Stimulated activated CD8-positive, alpha-beta memory T cell treated with anti-CD3 and anti-CD28 coated beads, Interleukin-15, amount 100 ng/mL, for 48 hours (primary cell): ENCODE data around the gene SORCS2.

ENCODE experiments used
- DNase-seq, 2 donors: peaks; one replicate each; pipeline ENCODE4 v3.0.0-alpha.2; 2020; ENCODE audit warnings: low read depth in 2 of 2

Gene SORCS2

DNA sequence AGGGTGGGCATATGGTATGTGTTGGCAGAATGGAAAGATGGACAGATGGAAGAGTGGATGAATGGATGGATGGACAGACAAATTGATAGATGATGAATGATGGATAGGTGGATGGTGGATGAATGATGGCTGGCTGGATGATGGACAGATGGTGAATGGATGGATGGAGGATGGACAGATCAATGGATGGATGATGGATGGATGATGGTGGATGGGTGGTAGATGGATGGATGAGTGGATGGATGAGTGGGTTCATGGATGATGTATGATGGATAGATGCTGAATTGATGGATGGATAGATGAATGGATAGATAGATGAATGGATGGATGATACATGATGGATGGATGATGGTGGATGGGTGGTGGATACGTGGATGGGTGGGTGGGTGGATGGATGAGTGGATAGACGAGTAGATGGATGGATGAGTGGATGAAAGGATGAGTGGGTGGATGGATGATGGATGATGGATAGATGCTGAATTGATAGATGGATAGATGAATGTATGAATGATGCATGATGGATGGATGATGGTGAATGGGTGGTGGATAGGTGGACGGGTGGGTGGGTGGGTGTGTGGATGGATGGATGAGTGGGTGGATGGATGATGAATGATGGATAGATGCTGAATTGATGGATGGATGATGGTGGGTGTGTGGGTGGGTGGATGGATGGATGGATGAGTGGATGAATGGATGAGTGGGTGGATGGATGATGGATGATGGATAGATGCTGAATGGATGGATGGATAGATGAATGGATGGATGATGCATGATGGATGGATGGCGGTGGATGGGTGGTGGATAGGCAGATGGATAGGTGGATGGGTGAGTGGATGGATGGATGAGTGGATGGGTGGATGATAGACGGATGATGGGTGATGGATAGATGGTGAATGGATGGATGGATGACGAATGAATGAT, 497.7 kb downstream of the SORCS2 start:
- DNase-seq: no peak

DNA sequence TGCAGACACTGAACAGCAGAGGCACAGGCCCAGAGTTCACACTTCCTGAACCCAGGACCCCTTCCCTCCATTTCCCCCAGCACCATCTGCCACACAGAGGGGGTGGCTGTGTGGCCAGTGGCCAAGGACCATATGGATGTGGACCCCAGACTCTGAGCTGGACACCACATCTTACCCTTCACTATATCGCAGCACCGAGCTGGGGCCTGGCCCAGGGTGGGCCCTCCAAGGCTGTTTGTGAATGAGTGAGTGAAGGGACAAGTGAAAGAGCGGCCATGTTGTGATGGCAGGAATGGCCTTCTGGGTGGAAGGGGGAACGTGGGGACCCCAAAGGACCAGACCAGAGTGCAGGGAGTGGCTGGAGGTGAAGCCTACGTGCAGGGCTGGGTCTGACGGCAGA, 498.7 kb downstream of the SORCS2 start:
- no peak for DNase-seq

DNA sequence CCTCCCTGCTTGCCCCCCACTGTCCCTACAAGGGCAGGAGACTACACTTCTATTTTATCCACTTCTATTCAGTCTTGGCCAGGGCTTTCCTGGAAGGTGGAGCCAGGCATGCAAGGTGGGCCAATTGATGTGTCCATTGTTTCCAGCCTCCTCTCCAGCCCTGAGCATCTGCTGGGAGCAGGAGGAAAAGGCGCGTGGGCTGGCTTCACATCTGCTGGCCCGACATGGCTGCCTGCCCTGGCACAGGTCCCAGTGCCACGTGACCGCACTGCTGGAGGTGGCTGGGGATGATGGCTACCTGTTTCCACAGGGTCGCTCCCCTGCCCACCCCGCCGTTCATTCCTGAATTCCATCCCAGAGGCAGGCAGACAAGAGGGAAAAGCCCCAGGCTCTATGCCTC, 499.6 kb downstream of the SORCS2 start:
- DNase-seq: no peak

DNA sequence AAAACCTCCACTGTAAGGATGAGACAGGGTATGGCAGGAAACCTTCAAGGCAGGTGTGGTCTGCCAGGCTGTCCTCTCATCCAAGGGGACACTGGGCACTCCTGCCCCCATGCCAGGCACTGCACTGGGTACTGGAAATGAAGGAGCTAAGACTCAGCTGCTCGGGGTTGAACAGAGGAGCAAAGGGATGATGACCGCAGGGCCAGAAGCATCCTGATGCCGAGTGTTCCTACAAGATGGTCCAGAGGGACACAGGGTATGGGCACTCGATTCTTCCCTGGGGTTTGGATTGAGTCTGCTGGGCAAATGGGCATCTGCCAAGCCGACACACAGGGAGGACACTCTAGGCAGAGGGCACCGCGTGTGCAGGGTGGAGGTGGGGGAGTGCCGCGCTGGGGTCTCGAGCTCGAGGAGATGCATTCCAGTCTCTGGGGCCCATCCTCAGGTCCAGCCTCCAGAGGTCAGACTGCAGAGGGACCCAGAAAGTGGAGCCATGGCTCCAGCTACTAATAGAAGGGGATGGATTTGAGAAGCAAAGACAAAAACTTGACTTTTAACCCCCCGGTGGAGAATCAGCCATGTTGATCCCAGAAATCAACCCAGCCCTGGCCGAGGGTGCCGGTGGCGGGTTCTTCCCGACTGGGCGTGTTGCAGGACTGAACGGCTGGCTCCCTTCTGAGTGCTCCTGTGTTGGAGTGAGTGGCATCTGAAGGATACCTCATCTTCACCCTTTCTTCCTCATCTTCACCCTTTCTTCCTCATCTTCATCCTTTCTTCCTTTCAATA, 500.3 kb downstream of the SORCS2 start:
- no peak for DNase-seq

DNA sequence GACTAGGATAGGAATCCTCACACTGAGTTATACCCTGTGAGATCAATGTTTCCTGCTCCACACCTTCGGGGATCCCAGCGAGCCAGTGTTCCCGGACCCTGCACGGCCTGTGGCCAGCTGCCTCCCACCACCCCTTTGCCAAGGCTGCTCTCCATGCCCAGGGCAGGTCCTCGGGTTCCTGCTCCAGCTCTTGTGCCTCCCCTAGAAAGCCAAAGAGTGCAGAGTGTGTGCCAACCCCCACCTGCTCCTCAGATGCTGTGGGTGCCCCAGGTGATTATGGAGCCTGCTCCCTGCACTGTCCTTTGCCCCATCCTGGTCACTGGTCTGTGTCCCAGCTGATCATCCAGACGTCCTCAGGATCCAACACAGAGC, 500.9 kb downstream of the SORCS2 start:
- no peak for DNase-seq

DNA sequence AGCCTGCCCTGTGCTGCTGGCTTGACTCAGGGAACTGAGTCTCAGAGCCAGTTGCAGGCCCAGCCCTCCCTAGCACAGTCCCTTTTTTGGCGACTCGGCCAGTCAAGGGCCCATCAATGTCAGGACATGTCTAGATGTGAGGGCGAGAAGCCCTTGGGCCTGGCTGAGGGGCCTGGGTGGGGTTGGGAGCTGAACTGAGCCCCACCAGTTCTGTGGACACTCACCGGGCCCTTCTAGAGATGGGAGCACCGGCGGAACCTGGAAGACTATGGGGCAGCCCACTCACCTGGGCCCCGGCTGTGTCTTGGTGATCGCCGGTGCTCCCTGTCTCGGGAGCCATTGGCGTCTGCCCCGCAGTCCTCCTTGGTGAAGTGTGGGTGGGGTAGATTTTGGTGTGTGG, 501.4 kb downstream of the SORCS2 start:
- DNase-seq: no peak

DNA sequence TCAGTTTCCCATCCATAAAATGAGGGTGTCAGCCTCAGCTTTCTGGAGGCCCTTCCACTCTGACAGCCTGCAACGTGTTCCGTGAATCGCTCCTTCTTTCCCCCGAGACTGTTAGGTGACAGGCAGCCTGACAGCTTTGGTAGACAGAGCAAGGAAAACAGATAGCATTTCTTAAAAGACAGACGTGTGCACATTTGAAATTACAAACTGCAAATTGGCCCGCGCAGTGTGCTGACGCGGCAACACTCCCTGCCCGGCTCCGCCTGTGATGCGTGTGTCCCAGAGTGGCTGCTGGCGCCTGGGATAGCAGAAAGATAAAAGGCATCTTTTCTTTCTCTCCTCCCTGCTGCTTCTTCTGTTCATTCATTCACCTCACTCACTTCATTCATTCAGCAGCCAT, 502.0 kb downstream of the SORCS2 start:
- DNase-seq: no peak

DNA sequence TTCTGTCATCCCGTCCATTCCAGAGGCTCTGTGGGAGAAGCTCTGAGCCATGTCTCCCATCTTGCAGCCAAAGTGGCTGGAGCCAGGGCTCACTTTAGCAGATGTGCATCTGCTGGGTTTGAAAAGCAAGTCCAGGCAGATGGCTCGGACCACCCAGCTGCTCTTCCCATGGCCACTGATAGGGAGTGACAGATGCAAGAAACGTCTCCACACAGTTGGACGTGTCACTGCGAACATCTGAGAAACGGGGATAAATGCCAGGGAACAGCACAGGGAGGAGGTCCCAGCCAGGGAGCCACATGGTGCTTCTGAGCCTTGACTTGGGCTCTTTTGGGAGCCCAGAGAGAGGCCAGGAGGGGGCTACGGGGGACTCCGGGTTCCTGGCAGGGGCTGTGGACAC, 505.0 kb downstream of the SORCS2 start:
- DNase-seq: no peak

DNA sequence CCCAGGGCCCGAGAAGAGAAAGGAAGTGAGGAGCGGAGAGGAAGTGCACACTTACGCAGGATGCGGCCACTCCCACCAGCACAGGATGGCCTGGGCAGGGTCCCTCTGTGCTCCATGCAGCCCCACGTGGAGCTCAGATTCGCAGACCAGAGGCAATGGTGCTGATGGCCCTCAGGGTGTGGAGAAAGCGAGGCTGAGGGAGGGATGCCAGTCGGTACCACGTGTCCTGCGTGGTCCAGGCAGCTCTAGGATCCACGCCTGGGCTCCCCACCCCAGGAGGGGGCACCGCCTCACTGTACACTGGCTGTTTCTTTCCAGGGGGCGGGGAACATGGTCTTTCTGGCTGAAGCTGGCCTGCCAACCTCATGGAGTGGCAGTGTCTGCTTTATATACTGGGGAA, 505.5 kb downstream of the SORCS2 start:
- DNase-seq: no peak

DNA sequence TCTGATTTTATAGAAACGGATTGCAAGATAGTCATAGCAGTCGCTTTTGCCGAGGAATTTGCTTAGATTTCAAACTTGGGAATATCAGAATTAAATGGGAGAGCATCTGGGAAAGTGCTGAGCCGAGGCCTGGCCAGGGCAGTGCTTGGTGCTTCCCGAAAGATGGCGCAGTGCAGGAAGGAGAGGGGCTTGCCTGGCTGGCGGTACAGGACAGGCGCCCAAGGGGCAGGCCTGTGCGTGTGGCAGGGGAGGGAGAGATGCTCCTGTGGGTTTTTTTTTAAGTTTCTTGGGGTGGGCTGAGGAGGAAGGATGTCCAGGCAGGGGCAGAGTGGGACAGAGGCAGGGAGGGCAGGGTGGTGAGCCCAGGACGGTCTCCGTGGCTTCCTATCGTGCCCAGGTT, 506.2 kb downstream of the SORCS2 start:
- DNase-seq: no peak

DNA sequence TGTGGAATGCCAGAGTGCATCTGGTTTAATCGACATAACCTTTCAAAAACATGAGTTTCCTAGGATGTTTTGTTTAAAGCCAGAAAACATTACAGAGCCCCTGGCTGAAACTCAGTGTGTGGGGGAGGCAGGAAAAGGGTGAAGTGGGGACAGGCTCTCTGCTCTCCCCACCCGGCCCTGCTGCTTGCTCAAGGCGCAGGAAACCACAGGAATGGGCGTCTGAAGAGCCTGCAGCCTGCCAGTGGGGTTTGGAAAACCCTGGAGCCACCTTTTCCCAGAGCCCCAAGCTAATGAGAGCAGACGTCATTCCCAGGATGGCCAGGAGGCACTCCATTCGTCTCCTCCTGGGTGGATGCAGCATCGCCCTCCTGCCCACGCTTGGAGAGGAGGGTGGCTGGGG, 506.7 kb downstream of the SORCS2 start:
- no peak for DNase-seq

DNA sequence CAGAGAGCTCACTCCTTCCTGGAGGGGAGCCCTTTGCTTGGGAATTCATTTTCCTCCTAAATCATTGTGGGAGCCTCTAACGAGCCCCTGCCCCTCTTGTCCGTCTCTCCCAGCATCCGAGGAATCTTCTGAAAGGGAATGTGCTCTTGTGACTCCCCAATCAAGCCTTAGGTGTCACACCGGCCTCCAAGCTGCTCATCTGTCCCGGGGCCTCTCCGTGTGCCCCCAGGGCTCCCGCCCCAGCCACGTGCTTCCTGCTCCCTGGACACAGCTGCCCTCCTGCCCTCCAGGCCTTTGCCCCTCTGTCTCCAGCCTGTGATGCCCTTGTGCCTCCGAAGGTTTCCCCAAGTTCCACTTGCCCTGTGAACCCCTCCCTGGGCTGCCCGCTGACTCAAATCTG, 507.5 kb downstream of the SORCS2 start:
- no peak for DNase-seq

DNA sequence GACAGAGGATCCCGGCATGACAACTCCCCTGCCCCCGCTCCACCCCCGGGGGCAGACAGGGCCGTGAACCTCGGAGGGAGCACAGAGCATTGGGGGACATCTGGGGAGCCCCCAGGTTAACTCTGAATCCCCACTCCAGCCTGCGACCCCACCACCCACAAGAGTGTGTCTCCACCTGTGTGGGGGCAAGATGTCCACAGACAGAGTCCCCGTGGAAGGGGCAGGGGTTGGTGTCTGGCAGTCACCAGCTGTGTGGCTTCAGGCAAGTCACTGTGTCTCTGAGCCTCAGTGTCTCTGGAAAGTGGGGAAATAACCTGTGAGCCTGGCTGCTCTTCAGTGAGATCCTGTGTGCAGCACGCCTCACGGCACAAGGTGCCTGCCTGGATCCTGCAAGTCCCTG, 508.3 kb downstream of the SORCS2 start:
- DNase-seq: no peak

DNA sequence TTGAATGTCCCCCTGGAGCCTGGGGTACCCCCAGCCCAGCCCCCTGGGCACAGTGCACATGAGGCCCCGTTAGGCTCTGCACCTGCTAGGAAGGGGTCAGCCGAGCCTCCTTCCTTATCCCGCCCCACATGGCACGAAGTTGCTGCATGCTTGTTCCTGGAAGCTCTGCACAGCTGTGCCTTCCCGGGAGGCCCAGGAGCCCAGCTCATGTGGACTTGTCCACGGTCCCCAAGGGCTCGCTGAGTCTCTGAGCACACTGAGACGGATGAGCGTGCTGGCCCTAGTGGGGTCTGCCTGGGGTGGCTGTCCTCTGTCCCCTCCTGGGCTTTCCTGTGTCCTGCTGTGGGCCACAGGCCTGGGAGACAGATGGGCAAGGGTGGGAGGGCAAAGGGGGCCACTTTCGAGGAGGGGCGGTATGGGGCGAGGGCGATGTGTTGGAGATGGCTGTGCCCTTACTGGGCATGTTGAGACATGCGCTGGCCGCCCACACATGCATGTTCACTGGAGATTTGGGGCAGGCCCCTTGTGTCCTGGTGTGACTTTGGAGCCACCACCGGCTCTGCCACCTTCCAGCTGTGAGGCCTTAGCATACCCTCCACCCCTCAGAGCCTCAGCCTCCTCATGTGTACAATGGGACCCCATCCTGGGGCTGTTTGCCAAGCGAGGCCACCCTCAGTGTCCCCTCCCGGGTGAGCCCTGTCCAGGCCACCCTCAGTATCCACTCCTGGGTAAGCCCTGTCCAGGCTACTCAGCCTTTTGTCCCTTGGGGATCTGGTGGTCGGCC, 509.7 kb downstream of the SORCS2 start:
- DNase-seq: no peak

DNA sequence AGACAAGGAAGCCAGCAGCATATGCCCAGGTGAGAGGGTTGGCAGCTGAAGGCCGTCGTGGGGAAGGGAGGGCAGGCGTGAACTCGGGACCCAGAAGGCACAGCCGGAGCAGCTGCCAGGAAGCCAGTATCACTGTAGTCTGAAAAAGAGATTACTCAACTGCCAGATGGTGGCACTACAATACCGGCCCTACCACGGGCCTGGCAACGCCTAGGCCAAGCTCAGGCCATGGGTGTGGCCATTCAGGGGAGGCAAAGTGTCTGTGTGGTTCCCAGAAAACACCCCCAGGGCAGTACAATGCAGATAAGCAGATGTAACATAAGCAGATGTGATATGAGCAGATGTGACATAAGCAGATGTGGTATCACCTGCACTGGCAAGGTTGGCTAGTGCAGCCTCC, 511.4 kb downstream of the SORCS2 start:
- DNase-seq: no peak

DNA sequence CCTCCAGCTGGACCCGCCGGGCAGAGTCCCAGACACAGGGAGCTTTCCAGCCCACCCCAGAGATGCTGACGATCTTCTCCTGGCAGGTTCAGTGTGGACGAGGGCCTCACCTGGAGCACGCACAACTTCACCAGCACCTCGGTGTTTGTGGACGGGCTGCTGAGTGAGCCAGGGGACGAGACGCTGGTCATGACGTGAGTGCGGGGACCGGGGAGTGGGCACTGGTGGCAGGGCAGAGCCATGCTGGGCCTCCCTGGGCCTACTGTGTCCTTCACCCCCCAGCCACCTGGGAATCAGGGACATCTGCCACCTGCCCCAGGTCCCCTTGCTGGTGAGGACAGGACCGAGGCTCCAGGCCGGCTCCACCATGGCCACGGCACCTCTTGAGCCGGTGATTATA, 511.8 kb downstream of the SORCS2 start:
- no peak for DNase-seq

DNA sequence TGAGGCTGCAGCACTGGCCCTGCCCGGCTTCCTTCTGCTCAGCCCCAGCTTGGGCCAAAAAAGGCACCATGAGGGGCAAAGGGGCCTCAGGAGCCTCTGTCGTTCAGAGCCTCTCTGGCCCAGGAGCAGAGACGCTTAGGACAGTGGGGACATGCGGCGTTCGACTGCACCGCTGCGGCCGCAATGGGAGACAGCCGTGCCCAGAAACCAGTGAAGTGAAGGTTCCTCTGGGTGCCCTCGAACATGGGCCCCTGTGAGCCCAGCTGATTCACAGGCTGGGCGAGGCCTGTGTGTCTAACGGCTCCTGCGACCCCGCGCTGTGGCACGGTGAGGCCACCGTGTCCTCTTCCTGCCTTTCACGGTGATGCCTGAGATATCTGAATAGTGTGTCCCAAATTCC, 512.3 kb downstream of the SORCS2 start:
- DNase-seq: no peak

DNA sequence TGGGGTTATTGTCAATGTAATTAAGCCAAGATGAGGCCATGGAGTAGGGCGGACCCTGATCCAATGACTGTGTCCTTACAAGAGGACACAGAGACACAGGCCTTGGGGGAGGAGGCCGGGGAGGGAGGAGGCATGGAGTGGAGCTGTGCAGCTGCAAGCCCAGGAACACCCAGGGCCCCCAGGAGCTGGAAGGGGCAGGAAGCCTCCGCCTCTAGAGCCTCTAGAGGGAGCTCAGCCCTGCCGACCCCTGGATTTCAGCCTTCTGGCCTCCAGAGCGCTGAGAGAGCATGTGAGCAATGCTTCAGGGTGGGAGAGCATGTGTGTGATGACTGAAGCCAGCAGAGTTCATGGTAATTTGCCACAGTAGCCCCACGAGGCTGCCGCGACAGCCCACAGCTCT, 512.7 kb downstream of the SORCS2 start:
- no peak for DNase-seq

DNA sequence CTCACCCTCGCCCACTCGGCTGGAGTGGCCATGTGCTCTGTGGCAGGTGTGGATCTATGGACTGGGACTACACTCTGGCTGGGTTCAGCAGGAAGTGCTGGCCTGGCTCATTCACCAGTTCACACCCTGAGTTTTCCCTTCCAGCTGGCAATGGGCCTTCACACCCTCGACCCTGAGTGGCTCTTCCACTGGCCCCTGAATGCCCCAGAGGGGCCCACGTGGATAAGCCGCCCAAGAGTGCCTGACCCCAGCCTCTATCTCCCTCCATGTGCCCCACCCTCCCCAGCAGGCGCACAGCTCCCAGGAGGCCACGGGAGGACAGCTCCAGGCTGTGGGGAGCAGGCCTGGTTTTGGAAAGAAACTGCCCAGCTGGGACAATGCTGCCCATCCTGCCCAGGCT, 513.3 kb downstream of the SORCS2 start:
- DNase-seq: no peak

DNA sequence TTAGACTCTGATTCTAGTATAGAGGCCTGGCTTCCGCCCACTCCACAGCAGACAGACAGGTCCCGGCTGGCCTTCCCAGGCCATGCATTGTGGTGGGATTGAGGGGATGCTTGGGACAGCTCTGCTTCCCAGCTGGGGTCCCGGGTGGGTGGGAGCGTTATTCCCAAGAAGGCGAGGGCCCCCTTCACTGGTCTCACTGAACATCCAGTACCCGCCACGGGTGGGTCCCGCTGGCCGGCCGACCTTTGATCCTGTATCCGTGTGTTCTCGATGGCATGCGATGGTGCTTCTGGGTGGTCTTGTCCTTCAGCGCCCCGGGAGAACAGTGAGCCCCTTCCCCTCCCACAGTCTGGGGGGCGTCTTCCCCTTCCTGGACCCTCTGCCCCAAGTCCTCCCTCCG, 515.9 kb downstream of the SORCS2 start:
- DNase-seq: no peak

DNA sequence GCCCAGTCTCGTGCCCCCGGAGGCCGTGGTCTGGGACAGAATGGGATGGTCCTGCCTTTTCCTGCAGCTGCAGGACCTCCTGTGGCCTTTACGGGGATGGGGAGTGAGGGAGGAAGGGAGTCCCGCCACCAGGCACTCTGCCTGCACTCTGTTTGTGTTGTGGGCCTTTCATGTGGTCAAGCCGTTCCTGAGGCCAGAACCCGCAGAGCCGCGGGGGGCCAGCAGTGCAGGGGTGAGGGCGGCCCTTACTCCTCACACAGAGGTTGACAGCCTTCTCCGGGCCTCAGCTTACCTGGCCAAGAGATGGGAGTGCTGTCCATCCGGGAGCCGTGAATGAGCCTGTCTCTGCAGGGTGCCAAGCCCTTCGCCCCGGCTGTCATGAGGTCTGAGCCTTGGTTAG, 516.6 kb downstream of the SORCS2 start:
- DNase-seq: no peak

DNA sequence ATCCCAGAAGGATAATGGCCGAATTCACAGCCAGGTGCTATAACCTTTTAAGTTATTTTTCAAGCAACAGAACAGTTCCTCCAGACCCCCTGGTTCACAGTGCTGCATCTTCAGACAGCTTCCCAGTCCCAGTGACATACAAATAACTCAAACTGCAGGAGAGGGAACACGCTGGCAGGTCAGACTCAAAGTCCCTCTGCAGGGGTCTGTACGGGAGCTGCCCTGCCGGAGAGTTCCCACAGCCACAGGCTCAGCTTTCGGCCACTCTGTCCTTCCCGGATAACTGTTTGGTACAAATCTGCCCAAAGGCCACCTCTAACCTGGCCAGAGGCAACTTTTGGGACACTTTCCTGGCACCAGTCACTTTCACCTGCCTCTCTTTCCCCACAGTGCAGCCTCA, 517.1 kb downstream of the SORCS2 start:
- DNase-seq: no peak

DNA sequence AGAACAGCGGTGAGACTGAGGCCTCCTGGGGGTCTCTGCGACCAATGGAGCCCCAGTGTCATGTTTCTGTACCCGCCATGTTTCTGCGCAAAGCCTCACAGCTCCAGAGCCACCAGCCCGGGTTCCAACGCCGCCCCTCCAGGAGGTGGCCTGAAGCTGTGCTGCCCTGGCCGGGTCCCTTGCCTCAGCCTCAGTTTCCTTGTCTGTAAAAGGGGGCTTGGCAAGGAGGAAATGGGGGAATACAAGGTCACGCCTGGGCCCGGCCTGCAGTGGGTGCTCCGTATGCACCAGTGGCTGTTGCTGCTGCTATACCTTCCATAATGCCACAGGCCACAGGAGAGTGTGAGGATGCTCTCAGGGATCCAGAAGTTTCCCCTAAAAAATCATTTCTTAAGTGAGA, 517.8 kb downstream of the SORCS2 start:
- no peak for DNase-seq
